GM23338 (cell line): ENCODE data around the gene DCLK1. TPM values are rescaled to one million over a fixed set of nuclear protein-coding genes. Genes with fewer than 3 reads are reported as not detected.

Source experiments
- ATAC-seq: fragments of 200-7000 bp; cut with Tn5 transposase; 3 replicates; pipeline ENCODE4 v1.9.1; 2020
- DNase-seq: peaks from one replicate; pipeline ENCODE4 v3.0.0-alpha.2; 2015; ENCODE audit warnings: low spot score
- H2AFZ ChIP-seq: fragments of 200-600 bp; sonication (generic); 2 replicates; pipeline ENCODE4 v1.8.0; 2016; ENCODE audit warnings: antibody characterized with exemption, mild to moderate bottlenecking, moderate library complexity
- H3F3A ChIP-seq: fragments of 200-600 bp; sonication (generic); replicated peaks from 2 replicates; pipeline ENCODE4 v1.8.0; 2017; ENCODE audit warnings: antibody characterized with exemption, mixed run types, low read depth
- H3K27ac ChIP-seq: fragments of 200-600 bp; sonication (generic); 2 replicates; pipeline ENCODE4 v1.6.1; 2016; ENCODE audit warnings: low read depth
- H3K27me3 ChIP-seq: fragments of 200-600 bp; sonication (generic); 2 replicates; pipeline ENCODE4 v1.8.0; 2016; ENCODE audit warnings: mild to moderate bottlenecking, mixed run types, moderate library complexity; ENCODE audit not compliant: insufficient read depth
- H3K36me3 ChIP-seq: fragments of 200-600 bp; sonication (generic); 2 replicates; pipeline ENCODE4 v1.8.0; 2016; ENCODE audit warnings: mild to moderate bottlenecking; ENCODE audit not compliant: insufficient read depth
- H3K4me1 ChIP-seq: fragments of 200-600 bp; sonication (generic); 2 replicates; pipeline ENCODE4 v1.8.0; 2016; ENCODE audit warnings: mild to moderate bottlenecking, moderate library complexity; ENCODE audit not compliant: insufficient read depth
- H3K4me2 ChIP-seq: fragments of 200-600 bp; sonication (generic); 2 replicates; pipeline ENCODE4 v1.7.1; 2017; ENCODE audit warnings: mixed run types
- H3K4me3 ChIP-seq: fragments of 200-600 bp; sonication (generic); 2 replicates; pipeline ENCODE4 v1.6.1; 2016; ENCODE audit warnings: mixed run types
- H3K79me2 ChIP-seq: fragments of 200-600 bp; sonication (generic); replicated peaks from 2 replicates; pipeline ENCODE4 v1.8.0; 2017; ENCODE audit warnings: mild to moderate bottlenecking; ENCODE audit not compliant: insufficient read depth
- H3K9me2 ChIP-seq: fragments of 200-600 bp; sonication (generic); 2 replicates; pipeline ENCODE4 v1.8.0; 2017; ENCODE audit not compliant: insufficient read depth
- H4K20me1 ChIP-seq: fragments of 200-600 bp; sonication (generic); replicated peaks from 2 replicates; pipeline ENCODE4 v1.8.0; 2017; ENCODE audit warnings: mild to moderate bottlenecking; ENCODE audit not compliant: insufficient read depth
- H3K27ac Mint-ChIP-seq: 2 replicates; pipeline ENCODE4 v1.8.0; 2020; ENCODE audit warnings: inconsistent platforms, mild to moderate bottlenecking, moderate library complexity, mixed read lengths
- H3K27me3 Mint-ChIP-seq: 3 replicates; pipeline ENCODE4 v1.8.0; 2022; ENCODE audit warnings: low read depth, mild to moderate bottlenecking, moderate library complexity, mixed read lengths, inconsistent platforms; ENCODE audit not compliant: insufficient read depth, poor library complexity
- H3K36me3 Mint-ChIP-seq: 3 replicates; pipeline ENCODE4 v1.8.0; 2021; ENCODE audit warnings: low read depth, mild to moderate bottlenecking, inconsistent platforms, moderate library complexity, mixed read lengths
- H3K4me1 Mint-ChIP-seq: 3 replicates; pipeline ENCODE4 v1.8.0; 2020; ENCODE audit warnings: mild to moderate bottlenecking, inconsistent platforms, mixed read lengths
- H3K4me3 Mint-ChIP-seq: 3 replicates; pipeline ENCODE4 v1.8.0; 2021; ENCODE audit warnings: moderate library complexity, mild to moderate bottlenecking, inconsistent platforms, mixed read lengths
- H3K9me3 Mint-ChIP-seq: 3 replicates; pipeline ENCODE4 v1.8.0; 2020; ENCODE audit warnings: moderate library complexity, mild to moderate bottlenecking, inconsistent platforms, mixed read lengths
- CREB1 ChIP-seq: fragments of 250-450 bp; sonication (Bioruptor Pico); IDR thresholded peaks from 2 replicates; pipeline ENCODE4 v1.5.0; 2020; ENCODE audit warnings: low read depth, mild to moderate bottlenecking, moderate library complexity
- EZH2 ChIP-seq: fragments of 200-600 bp; sonication (generic); IDR thresholded peaks from one replicate; pipeline ENCODE4 v1.8.0; 2017; ENCODE audit warnings: antibody characterized with exemption, mild to moderate bottlenecking, low read depth; ENCODE audit not compliant: unreplicated experiment
- EZH2phosphoT487 ChIP-seq: fragments of 200-600 bp; sonication (generic); IDR thresholded peaks from one replicate; pipeline ENCODE4 v1.8.1; 2018; ENCODE audit warnings: antibody characterized with exemption; ENCODE audit not compliant: unreplicated experiment
- JUNB ChIP-seq: IDR thresholded peaks from one replicate; pipeline ENCODE4 v1.6.1; 2016; ENCODE audit warnings: antibody characterized with exemption; ENCODE audit not compliant: unreplicated experiment
- NANOG ChIP-seq: IDR thresholded peaks from 2 replicates; pipeline ENCODE4 v1.6.1; 2016; ENCODE audit warnings: antibody characterized with exemption, borderline replicate concordance
- POLR2AphosphoS5 ChIP-seq: IDR thresholded peaks from 2 replicates; pipeline ENCODE4 v1.6.1; 2016; ENCODE audit warnings: antibody characterized with exemption, low read depth
- STAT1 ChIP-seq: IDR thresholded peaks from one replicate; pipeline ENCODE4 v1.6.1; 2016; ENCODE audit warnings: antibody characterized with exemption; ENCODE audit not compliant: unreplicated experiment
- ZNF114 ChIP-seq: fragments of 250-450 bp; sonication (Bioruptor Pico); IDR thresholded peaks from 2 replicates; pipeline ENCODE4 v1.5.0; 2020; ENCODE audit warnings: mild to moderate bottlenecking, moderate library complexity
- ZNF331 ChIP-seq: fragments of 250-450 bp; sonication (Bioruptor Pico); IDR thresholded peaks from 2 replicates; pipeline ENCODE4 v1.5.0; 2020; ENCODE audit warnings: low read depth, mild to moderate bottlenecking, moderate library complexity
- polyA plus RNA-seq: library from polyadenylated mRNA; unstranded; fragments of >200 nt; fragmentation: Nextera tagmentation; extraction: Ambion mirVana; gene quantifications from 2 replicates; pipeline ENCODE4 v1.2.1, GENCODE V29; 2016
- total RNA-seq: library from RNA; depleted of rRNA; stranded (reverse); fragments of >200 nt; shearing (Covaris generic); gene quantifications from 2 replicates; pipeline ENCODE4 v1.2.3, GENCODE V29; 2014
- TF ChIP-seq, protein P1 (sequence below): IDR thresholded peaks from one replicate; pipeline ENCODE4 v1.6.1; 2018; ENCODE audit warnings: antibody characterized with exemption; ENCODE audit not compliant: unreplicated experiment
- TF ChIP-seq, protein P2 (sequence below): IDR thresholded peaks from 2 replicates; pipeline ENCODE4 v1.6.1; 2016; ENCODE audit warnings: antibody characterized with exemption
- TF ChIP-seq, protein P3 (sequence below), 2 experiments: fragments of 200-600 bp in 1 of 2; sonication (generic) in 1 of 2; conservative IDR thresholded peaks; 2 replicates each; pipeline versions ENCODE4 v1.5.1 to v1.6.1; 2016 to 2017; ENCODE audit warnings: antibody characterized with exemption in 2 of 2, low read depth in 2 of 2, mild to moderate bottlenecking in 2 of 2, moderate library complexity in 1 of 2
- TF ChIP-seq, protein P4 (sequence below): fragments of 250-450 bp; sonication (Bioruptor Pico); IDR thresholded peaks from 2 replicates; pipeline ENCODE4 v1.5.0; 2020; ENCODE audit warnings: mild to moderate bottlenecking, moderate library complexity

DCLK1 gene
- total and polyA plus RNA-seq, 2 experiments from 2014 or later, result 13.1 to 57.7 TPM

DNA sequence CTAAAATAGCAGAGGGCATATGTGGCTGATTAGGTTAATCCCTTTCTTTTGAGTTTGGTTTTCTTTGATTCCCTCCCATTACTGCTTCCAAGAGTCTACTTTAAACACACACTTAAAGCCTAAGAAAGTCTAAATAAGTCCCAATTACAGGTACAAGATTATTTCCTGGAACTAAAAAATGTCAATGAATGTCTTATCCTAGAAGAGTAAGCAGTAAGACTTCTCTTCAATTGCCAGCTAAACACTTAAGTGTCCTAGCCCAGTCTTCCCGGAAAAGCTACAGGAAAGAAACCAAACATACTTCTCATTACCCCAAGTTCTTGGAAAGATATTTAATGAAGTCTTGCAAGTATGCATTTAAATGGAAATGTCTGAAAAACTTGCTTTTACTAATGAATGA lies 233.1 kb downstream of the DCLK1 start (continued):
- no peak for TF ChIP-seq NANOG

DNA sequence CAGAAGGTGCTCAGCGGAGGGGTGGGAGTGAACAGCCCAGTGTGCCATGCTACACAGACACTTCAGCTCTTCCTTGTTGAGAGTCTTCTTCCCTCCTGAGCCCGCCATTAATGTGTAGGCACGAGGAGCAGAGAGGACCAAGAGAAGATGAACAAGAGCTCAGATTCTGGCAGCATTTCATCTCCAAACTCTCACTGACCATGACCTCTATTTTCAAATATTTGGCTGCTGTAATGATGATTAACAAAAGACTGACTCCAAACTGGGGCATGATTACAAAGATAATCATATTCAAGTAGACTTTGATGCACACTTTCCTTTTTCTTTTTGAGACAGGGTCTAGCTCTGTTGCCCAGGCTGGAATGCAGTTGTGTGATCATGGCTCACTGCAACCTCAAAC lies 236.5 kb downstream of the DCLK1 start:
- H3K9me3 Mint-ChIP-seq, result no peaks in the 10 kb centered on the region
- Histone ChIP-seq H3K27me3 (no peaks in the 10 kb centered on the region), H3K4me3 (no peak overlapping the region), H3K79me2 (no peaks in the 10 kb centered on the region), H3K4me1 (peaks cover 6% of the 10 kb centered on the region; the same call in 1 of the 2 replicates), H3K36me3 (no peaks in the 10 kb centered on the region), H3K4me2 (no peak overlapping the region), H3K9me2 (no peaks in the 10 kb centered on the region), H4K20me1 (no peaks in the 10 kb centered on the region), H3K27ac (no peak overlapping the region), H2AFZ (no peak overlapping the region), H3F3A (no peaks in the 10 kb centered on the region)
- no peak for ATAC-seq
- no peak overlapping the region for H3K27ac Mint-ChIP-seq
- H3K36me3 Mint-ChIP-seq, result no peaks in the 10 kb centered on the region
- TF ChIP-seq EZH2, result no peak
- TF ChIP-seq, protein P1, sequence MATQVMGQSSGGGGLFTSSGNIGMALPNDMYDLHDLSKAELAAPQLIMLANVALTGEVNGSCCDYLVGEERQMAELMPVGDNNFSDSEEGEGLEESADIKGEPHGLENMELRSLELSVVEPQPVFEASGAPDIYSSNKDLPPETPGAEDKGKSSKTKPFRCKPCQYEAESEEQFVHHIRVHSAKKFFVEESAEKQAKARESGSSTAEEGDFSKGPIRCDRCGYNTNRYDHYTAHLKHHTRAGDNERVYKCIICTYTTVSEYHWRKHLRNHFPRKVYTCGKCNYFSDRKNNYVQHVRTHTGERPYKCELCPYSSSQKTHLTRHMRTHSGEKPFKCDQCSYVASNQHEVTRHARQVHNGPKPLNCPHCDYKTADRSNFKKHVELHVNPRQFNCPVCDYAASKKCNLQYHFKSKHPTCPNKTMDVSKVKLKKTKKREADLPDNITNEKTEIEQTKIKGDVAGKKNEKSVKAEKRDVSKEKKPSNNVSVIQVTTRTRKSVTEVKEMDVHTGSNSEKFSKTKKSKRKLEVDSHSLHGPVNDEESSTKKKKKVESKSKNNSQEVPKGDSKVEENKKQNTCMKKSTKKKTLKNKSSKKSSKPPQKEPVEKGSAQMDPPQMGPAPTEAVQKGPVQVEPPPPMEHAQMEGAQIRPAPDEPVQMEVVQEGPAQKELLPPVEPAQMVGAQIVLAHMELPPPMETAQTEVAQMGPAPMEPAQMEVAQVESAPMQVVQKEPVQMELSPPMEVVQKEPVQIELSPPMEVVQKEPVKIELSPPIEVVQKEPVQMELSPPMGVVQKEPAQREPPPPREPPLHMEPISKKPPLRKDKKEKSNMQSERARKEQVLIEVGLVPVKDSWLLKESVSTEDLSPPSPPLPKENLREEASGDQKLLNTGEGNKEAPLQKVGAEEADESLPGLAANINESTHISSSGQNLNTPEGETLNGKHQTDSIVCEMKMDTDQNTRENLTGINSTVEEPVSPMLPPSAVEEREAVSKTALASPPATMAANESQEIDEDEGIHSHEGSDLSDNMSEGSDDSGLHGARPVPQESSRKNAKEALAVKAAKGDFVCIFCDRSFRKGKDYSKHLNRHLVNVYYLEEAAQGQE, result no peak
- TF ChIP-seq NANOG, result no peak
- TF ChIP-seq, protein P2, sequence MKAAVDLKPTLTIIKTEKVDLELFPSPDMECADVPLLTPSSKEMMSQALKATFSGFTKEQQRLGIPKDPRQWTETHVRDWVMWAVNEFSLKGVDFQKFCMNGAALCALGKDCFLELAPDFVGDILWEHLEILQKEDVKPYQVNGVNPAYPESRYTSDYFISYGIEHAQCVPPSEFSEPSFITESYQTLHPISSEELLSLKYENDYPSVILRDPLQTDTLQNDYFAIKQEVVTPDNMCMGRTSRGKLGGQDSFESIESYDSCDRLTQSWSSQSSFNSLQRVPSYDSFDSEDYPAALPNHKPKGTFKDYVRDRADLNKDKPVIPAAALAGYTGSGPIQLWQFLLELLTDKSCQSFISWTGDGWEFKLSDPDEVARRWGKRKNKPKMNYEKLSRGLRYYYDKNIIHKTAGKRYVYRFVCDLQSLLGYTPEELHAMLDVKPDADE, result no peak
- TF ChIP-seq STAT1, result no peak
- TF ChIP-seq CREB1 (CRISPR knock-in tag), result no peak
- TF ChIP-seq ZNF331 (CRISPR knock-in tag), result no peak
- TF ChIP-seq EZH2phosphoT487, result no peak
- no peak for TF ChIP-seq ZNF114 (CRISPR knock-in tag)
- TF ChIP-seq, protein P3, sequence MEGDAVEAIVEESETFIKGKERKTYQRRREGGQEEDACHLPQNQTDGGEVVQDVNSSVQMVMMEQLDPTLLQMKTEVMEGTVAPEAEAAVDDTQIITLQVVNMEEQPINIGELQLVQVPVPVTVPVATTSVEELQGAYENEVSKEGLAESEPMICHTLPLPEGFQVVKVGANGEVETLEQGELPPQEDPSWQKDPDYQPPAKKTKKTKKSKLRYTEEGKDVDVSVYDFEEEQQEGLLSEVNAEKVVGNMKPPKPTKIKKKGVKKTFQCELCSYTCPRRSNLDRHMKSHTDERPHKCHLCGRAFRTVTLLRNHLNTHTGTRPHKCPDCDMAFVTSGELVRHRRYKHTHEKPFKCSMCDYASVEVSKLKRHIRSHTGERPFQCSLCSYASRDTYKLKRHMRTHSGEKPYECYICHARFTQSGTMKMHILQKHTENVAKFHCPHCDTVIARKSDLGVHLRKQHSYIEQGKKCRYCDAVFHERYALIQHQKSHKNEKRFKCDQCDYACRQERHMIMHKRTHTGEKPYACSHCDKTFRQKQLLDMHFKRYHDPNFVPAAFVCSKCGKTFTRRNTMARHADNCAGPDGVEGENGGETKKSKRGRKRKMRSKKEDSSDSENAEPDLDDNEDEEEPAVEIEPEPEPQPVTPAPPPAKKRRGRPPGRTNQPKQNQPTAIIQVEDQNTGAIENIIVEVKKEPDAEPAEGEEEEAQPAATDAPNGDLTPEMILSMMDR (conservative IDR thresholded peaks at IDR 0.05; ENCODE audit: low read depth in 2 of 2), result no peak
- TF ChIP-seq, protein P4, sequence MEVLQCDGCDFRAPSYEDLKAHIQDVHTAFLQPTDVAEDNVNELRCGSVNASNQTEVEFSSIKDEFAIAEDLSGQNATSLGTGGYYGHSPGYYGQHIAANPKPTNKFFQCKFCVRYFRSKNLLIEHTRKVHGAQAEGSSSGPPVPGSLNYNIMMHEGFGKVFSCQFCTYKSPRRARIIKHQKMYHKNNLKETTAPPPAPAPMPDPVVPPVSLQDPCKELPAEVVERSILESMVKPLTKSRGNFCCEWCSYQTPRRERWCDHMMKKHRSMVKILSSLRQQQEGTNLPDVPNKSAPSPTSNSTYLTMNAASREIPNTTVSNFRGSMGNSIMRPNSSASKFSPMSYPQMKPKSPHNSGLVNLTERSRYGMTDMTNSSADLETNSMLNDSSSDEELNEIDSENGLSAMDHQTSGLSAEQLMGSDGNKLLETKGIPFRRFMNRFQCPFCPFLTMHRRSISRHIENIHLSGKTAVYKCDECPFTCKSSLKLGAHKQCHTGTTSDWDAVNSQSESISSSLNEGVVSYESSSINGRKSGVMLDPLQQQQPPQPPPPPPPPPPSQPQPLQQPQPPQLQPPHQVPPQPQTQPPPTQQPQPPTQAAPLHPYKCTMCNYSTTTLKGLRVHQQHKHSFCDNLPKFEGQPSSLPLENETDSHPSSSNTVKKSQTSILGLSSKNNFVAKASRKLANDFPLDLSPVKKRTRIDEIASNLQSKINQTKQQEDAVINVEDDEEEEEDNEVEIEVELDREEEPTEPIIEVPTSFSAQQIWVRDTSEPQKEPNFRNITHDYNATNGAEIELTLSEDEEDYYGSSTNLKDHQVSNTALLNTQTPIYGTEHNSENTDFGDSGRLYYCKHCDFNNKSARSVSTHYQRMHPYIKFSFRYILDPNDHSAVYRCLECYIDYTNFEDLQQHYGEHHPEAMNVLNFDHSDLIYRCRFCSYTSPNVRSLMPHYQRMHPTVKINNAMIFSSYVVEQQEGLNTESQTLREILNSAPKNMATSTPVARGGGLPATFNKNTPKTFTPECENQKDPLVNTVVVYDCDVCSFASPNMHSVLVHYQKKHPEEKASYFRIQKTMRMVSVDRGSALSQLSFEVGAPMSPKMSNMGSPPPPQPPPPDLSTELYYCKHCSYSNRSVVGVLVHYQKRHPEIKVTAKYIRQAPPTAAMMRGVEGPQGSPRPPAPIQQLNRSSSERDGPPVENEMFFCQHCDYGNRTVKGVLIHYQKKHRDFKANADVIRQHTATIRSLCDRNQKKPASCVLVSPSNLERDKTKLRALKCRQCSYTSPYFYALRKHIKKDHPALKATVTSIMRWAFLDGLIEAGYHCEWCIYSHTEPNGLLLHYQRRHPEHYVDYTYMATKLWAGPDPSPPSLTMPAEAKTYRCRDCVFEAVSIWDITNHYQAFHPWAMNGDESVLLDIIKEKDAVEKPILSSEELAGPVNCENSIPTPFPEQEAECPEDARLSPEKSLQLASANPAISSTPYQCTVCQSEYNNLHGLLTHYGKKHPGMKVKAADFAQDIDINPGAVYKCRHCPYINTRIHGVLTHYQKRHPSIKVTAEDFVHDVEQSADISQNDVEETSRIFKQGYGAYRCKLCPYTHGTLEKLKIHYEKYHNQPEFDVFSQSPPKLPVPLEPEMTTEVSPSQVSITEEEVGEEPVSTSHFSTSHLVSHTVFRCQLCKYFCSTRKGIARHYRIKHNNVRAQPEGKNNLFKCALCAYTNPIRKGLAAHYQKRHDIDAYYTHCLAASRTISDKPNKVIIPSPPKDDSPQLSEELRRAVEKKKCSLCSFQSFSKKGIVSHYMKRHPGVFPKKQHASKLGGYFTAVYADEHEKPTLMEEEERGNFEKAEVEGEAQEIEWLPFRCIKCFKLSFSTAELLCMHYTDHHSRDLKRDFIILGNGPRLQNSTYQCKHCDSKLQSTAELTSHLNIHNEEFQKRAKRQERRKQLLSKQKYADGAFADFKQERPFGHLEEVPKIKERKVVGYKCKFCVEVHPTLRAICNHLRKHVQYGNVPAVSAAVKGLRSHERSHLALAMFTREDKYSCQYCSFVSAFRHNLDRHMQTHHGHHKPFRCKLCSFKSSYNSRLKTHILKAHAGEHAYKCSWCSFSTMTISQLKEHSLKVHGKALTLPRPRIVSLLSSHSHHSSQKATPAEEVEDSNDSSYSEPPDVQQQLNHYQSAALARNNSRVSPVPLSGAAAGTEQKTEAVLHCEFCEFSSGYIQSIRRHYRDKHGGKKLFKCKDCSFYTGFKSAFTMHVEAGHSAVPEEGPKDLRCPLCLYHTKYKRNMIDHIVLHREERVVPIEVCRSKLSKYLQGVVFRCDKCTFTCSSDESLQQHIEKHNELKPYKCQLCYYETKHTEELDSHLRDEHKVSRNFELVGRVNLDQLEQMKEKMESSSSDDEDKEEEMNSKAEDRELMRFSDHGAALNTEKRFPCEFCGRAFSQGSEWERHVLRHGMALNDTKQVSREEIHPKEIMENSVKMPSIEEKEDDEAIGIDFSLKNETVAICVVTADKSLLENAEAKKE (CRISPR knock-in tag), result no peak
- no peak for TF ChIP-seq POLR2AphosphoS5
- TF ChIP-seq JUNB, result no peak
- peaks cover 6% of the 10 kb centered on the region for H3K4me1 Mint-ChIP-seq
- no peak for DNase-seq
- H3K4me3 Mint-ChIP-seq, result no peak overlapping the region
- H3K27me3 Mint-ChIP-seq, result peaks cover 2% of the 10 kb centered on the region
